ENCODE results near the gene GDI1. TPM values are rescaled to one million over a fixed set of nuclear protein-coding genes. Genes with fewer than 3 reads are reported as not detected.

GDI1 gene
- total RNA-seq, 1 donor from 2014 or later: 104 TPM

- no peak for DNase-seq (ENCODE audit: low read depth)
Measured at GRCh38 chrX:154437971-154438893, 1.3 kb downstream of the GDI1 start.

GRCh38 chrX:154439841-154440240 lies 2.9 kb downstream of the GDI1 start:
- no peak for DNase-seq (ENCODE audit: low read depth)

GRCh38 chrX:154440623-154441357 lies 3.8 kb downstream of the GDI1 start:
- DNase-seq (ENCODE audit: low read depth): no peak

- DNase-seq (ENCODE audit: low read depth): no peak
Measured at GRCh38 chrX:154441564-154441963, 4.6 kb downstream of the GDI1 start.

GRCh38 chrX:154441984-154442707 lies 5.2 kb downstream of the GDI1 start:
- no peak for DNase-seq (ENCODE audit: low read depth)

GRCh38 chrX:154443479-154443910 lies 6.5 kb downstream of the GDI1 start:
- DNase-seq (ENCODE audit: low read depth): no peak

GRCh38 chrX:154443992-154444754 lies 7.2 kb downstream of the GDI1 start, which contains the start of gene FAM50A:
FAM50A (plus strand) TSS chrX:154444141; CDS start chrX:154444236, 95 bp downstream.
- no peak for DNase-seq (ENCODE audit: low read depth)

GRCh38 chrX:154444755-154445246 lies 7.8 kb downstream of the GDI1 start:
- DNase-seq (ENCODE audit: low read depth): no peak

GRCh38 chrX:154445776-154446175 lies 8.8 kb downstream of the GDI1 start:
- no peak for DNase-seq (ENCODE audit: low read depth)

- DNase-seq (ENCODE audit: low read depth): no peak
Measured at GRCh38 chrX:154446430-154446829, 9.5 kb downstream of the GDI1 start.

- no peak for DNase-seq (ENCODE audit: low read depth)
Measured at GRCh38 chrX:154448484-154448883, 11.5 kb downstream of the GDI1 start.

- no peak for DNase-seq (ENCODE audit: low read depth)
Measured at GRCh38 chrX:154449618-154450017, 12.7 kb downstream of the GDI1 start.

- DNase-seq (ENCODE audit: low read depth): no peak
Measured at GRCh38 chrX:154450312-154450711, 13.4 kb downstream of the GDI1 start.

GRCh38 chrX:154452823-154453222 lies 15.9 kb downstream of the GDI1 start:
- no peak for DNase-seq (ENCODE audit: low read depth)

GRCh38 chrX:154457491-154458115 lies 20.6 kb downstream of the GDI1 start:
- no peak for DNase-seq (ENCODE audit: low read depth)

- no peak for DNase-seq (ENCODE audit: low read depth)
Measured at GRCh38 chrX:154458116-154458953, 21.4 kb downstream of the GDI1 start, which contains the start of gene PLXNA3. PLXNA3 (plus strand) TSS chrX:154458281; CDS start chrX:154460184, 1,903 bp downstream.

- DNase-seq (ENCODE audit: low read depth): no peak
Measured at GRCh38 chrX:154458954-154459778, 22.2 kb downstream of the GDI1 start.

GRCh38 chrX:154459832-154460231 lies 22.9 kb downstream of the GDI1 start:
- DNase-seq (ENCODE audit: low read depth): no peak

GRCh38 chrX:154460326-154460725 lies 23.4 kb downstream of the GDI1 start:
- DNase-seq (ENCODE audit: low read depth): no peak
